Cardiac muscle cell (in vitro differentiated cells and primary cell): Measurements from ENCODE around the gene EIF3K. TPM values are rescaled to one million over a fixed set of nuclear protein-coding genes. Genes with fewer than 3 reads are reported as not detected.

ENCODE experiments used
- DNase-seq, 2 donors: peaks; one replicate each; pipeline versions ENCODE4 v3.0.0 to v3.0.0-alpha.2; 2010 to 2017; ENCODE audit warnings: low read depth in 1 of 2, low spot score in 1 of 2
- H3K27ac ChIP-seq: fragments of 200-600 bp; sonication (generic); 2 replicates; pipeline ENCODE4 v1.5.1; 2016
- H3K27me3 ChIP-seq: fragments of 200-600 bp; sonication (generic); 2 replicates; pipeline ENCODE4 v1.6.0; 2016; ENCODE audit warnings: control low read depth
- H3K36me3 ChIP-seq: fragments of 200-600 bp; sonication (generic); 2 replicates; pipeline ENCODE4 v1.5.1; 2016; ENCODE audit warnings: control low read depth
- H3K4me1 ChIP-seq: fragments of 200-600 bp; sonication (generic); 2 replicates; pipeline ENCODE4 v1.8.1; 2017; ENCODE audit warnings: low read depth, mild to moderate bottlenecking, mixed run types
- H3K4me3 ChIP-seq: fragments of 200-600 bp; sonication (generic); 2 replicates; pipeline ENCODE4 v1.5.1; 2016; ENCODE audit warnings: mild to moderate bottlenecking
- H3K9me3 ChIP-seq: fragments of 200-600 bp; sonication (generic); 2 replicates; pipeline ENCODE4 v1.5.1; 2017; ENCODE audit warnings: low read depth, mild to moderate bottlenecking, control low read depth
- CTCF ChIP-seq: IDR thresholded peaks from 2 replicates; pipeline ENCODE4 v1.5.1; 2012; ENCODE audit warnings: low read depth, mild to moderate bottlenecking, low read length
- polyA plus RNA-seq: library from polyadenylated mRNA; unstranded; fragments of >200 nt; fragmentation: Nextera tagmentation; extraction: Ambion mirVana; gene quantifications from 2 replicates; pipeline ENCODE4 v1.2.1, GENCODE V29; 2016
- total RNA-seq: library from RNA; depleted of rRNA; stranded (reverse); fragments of >200 nt; gene quantifications from 2 replicates; pipeline ENCODE4 v1.2.3, GENCODE V29; 2016

Gene EIF3K
- total and polyA plus RNA-seq, 2 experiments from 2014 or later, result 455 to 504 TPM

- DNase-seq, result no peak
- Histone ChIP-seq H3K4me3 (no peak overlapping the region), H3K9me3 (no peaks in the 10 kb centered on the region), H3K27ac (no peak overlapping the region), H3K4me1 (no peaks in the 10 kb centered on the region), H3K36me3 (no peaks in the 10 kb centered on the region), H3K27me3 (no peaks in the 10 kb centered on the region)
- no peak for TF ChIP-seq CTCF
Measured at GRCh38 chr19:38583219-38583984, 35.6 kb upstream of the EIF3K start.

GRCh38 chr19:38583985-38584305 lies 35.0 kb upstream of the EIF3K start:
- no peaks in the 10 kb centered on the region for H3K27me3 ChIP-seq
- no peak overlapping the region for H3K27ac ChIP-seq
- no peaks in the 10 kb centered on the region for H3K9me3 ChIP-seq
- H3K36me3 ChIP-seq, result no peaks in the 10 kb centered on the region
- no peaks in the 10 kb centered on the region for H3K4me1 ChIP-seq
- no peak for DNase-seq
- no peak overlapping the region for H3K4me3 ChIP-seq
- TF ChIP-seq CTCF, result no peak

- DNase-seq, result no peak
- H3K36me3 ChIP-seq, result no peaks in the 10 kb centered on the region
- no peaks in the 10 kb centered on the region for H3K4me1 ChIP-seq
- no peak for TF ChIP-seq CTCF
- no peaks in the 10 kb centered on the region for H3K27me3 ChIP-seq
- no peaks in the 10 kb centered on the region for H3K9me3 ChIP-seq
- H3K27ac ChIP-seq, result no peak overlapping the region
- no peak overlapping the region for H3K4me3 ChIP-seq
Measured at GRCh38 chr19:38587562-38587961, 31.4 kb upstream of the EIF3K start.

- no peaks in the 10 kb centered on the region for H3K36me3 ChIP-seq
- no peak overlapping the region for H3K4me3 ChIP-seq
- no peak for DNase-seq
- H3K4me1 ChIP-seq, result no peaks in the 10 kb centered on the region
- no peak overlapping the region for H3K27ac ChIP-seq
- H3K27me3 ChIP-seq, result no peaks in the 10 kb centered on the region
- TF ChIP-seq CTCF, result no peak
- no peaks in the 10 kb centered on the region for H3K9me3 ChIP-seq
Measured at GRCh38 chr19:38588041-38588440, 30.9 kb upstream of the EIF3K start.

- no peaks in the 10 kb centered on the region for H3K4me1 ChIP-seq
- H3K36me3 ChIP-seq, result no peaks in the 10 kb centered on the region
- no peaks in the 10 kb centered on the region for H3K9me3 ChIP-seq
- TF ChIP-seq CTCF, result no peak
- H3K27ac ChIP-seq, result no peak overlapping the region
- no peak for DNase-seq
- no peak overlapping the region for H3K4me3 ChIP-seq
- no peaks in the 10 kb centered on the region for H3K27me3 ChIP-seq
Measured at GRCh38 chr19:38592940-38593339, 26.0 kb upstream of the EIF3K start.
